BE2C (cell line): ENCODE measurements around the gene LARP1B. TPM values are rescaled to one million over a fixed set of nuclear protein-coding genes. Genes with fewer than 3 reads are reported as not detected.
"Not testable (repeated sequence)": the region's sequence is repeated elsewhere in the genome, so short reads cannot be mapped to it uniquely, and the experiment has no call there.

Experiments
- DNase-seq: peaks from one replicate; pipeline ENCODE4 v3.0.0-alpha.2; 2020
- H3K27me3 ChIP-seq: fragments of 250-450 bp; sonication (Bioruptor Pico); 2 replicates; pipeline ENCODE4 v1.5.1; 2020; ENCODE audit warnings: mild to moderate bottlenecking
- H3K36me3 ChIP-seq: fragments of 250-450 bp; sonication (Bioruptor Pico); 2 replicates; pipeline ENCODE4 v1.5.1; 2020; ENCODE audit warnings: mild to moderate bottlenecking
- H3K4me1 ChIP-seq: fragments of 250-450 bp; sonication (Bioruptor Pico); 2 replicates; pipeline ENCODE4 v1.5.1; 2020
- H3K4me3 ChIP-seq: 2 replicates; pipeline ENCODE4 v1.5.1; 2011; ENCODE audit warnings: low read depth, low read length
- H3K9me3 ChIP-seq: fragments of 250-450 bp; sonication (Bioruptor Pico); 2 replicates; pipeline ENCODE4 v1.5.1; 2020
- polyA plus RNA-seq: library from polyadenylated mRNA; unstranded; fragments of >200 nt; gene quantifications from one replicate; pipeline ENCODE4 v1.2.1, GENCODE V29; 2012; ENCODE audit warnings: low read depth, missing spikeins; ENCODE audit not compliant: insufficient read length, insufficient read depth
- TF ChIP-seq, protein P1 (sequence below): IDR thresholded peaks from 2 replicates; pipeline ENCODE4 v1.5.1; 2012; ENCODE audit warnings: mild to moderate bottlenecking, low read depth, low read length

The LARP1B gene
- polyA plus RNA-seq, result 4.0 TPM

DNA sequence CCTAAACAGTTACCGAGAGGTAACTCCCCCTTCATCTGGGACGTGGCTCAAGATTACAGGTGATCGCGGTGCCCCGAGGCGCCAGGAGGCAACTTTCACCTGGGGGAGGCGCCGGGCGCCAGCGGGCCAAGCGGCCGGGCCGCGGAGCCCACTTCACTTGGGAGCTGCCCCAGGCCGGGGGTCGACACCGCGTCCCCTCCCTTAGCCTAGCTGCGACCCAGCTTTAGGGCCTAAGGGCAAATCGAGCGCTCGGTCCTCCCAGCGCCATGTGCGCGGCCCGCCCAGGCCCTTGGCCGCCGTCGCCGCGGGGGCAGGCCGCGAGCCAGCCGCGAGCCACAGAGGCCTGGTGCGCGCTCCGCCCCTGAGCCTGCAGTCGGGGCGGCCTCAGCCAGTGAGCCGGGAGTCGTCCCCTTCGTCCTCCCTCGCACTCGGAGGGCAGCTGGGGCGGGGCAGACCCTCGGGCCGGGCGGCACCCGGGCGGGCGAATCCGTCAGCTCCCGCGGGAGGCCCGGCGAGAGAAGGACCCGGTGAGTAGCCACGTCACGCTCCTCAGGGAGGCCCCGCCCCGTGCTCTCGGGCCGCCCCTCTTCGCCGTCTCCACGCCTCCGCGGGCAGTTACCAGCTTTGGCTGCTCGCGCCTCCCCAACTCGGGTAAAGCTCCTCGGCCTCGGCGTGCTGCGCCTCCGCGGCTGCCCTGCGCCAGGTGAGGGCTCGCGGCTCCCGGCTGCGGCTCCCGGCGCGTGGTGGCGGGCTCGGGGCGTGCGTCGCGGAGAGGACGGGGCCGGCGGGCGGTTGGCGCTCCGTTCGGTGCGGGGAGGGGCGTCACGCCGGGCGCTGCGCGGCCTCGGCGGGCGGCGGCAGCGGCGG is at the start of gene LARP1B:
Gene LARP1B, plus strand, starts transcription at position 614 of the 867 bp plus-strand sequence. CDS start 13,640 bp downstream, outside the sequence.
- peak within 1 kb of the TSS; percentile 90 for H3K4me3 ChIP-seq
- H3K4me1 ChIP-seq, result no peaks in the 10 kb centered on the region
- TF ChIP-seq, protein P1, sequence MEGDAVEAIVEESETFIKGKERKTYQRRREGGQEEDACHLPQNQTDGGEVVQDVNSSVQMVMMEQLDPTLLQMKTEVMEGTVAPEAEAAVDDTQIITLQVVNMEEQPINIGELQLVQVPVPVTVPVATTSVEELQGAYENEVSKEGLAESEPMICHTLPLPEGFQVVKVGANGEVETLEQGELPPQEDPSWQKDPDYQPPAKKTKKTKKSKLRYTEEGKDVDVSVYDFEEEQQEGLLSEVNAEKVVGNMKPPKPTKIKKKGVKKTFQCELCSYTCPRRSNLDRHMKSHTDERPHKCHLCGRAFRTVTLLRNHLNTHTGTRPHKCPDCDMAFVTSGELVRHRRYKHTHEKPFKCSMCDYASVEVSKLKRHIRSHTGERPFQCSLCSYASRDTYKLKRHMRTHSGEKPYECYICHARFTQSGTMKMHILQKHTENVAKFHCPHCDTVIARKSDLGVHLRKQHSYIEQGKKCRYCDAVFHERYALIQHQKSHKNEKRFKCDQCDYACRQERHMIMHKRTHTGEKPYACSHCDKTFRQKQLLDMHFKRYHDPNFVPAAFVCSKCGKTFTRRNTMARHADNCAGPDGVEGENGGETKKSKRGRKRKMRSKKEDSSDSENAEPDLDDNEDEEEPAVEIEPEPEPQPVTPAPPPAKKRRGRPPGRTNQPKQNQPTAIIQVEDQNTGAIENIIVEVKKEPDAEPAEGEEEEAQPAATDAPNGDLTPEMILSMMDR, result no peak
- DNase-seq, result peak; percentile 99
- H3K27me3 ChIP-seq, result no peaks in the 10 kb centered on the region
- H3K36me3 ChIP-seq, result peaks cover 3% of the 10 kb centered on the region; the same call in 1 of the 2 replicates
- H3K9me3 ChIP-seq, result no peaks in the 10 kb centered on the region

DNA sequence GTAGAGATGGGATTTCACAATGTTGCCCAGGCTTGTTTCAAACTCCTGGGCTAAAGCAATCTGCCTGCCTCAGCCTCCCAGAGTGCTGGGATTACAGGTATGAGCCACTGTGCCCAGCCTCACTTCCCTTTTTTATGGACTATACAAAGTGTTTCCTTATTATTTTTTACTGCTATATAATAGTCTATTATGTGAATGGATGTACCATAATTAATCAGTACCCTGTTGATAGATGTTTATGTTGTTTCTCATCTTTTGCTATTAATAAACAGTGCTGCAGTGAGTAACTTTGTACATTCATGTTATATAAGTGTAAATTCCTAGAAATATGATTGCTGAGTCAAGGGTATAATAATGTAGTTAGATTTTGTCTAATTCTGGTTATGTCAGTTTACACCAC is 35.8 kb upstream of the LARP1B start:
- no peaks in the 10 kb centered on the region for H3K9me3 ChIP-seq
- no peaks in the 10 kb centered on the region for H3K27me3 ChIP-seq
- H3K4me3 ChIP-seq, result no peak overlapping the region
- no peaks in the 10 kb centered on the region for H3K36me3 ChIP-seq
- no peak for DNase-seq
- TF ChIP-seq, protein P1, result no peak
- H3K4me1 ChIP-seq, result no peaks in the 10 kb centered on the region

DNA sequence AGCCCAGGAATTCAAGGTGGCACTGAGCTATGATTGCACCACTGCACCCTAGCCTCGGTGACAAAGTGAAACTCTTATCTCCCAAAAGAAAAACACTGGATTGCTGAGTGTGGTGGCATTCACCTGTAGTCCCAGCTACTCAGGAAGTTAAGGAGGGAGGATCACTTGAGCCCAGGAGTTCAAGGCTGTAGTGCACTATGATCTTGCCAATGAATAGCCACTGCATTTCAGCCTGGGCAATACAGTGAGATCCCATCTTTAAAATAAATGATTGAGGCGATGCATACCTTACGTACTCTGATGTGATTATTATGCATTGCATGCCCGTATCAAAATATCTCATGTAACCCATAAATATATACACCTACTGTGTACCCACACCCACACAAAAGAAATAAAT is 31.2 kb upstream of the LARP1B start:
- no peaks in the 10 kb centered on the region for H3K27me3 ChIP-seq
- DNase-seq, result no peak
- no peaks in the 10 kb centered on the region for H3K4me1 ChIP-seq
- H3K9me3 ChIP-seq, result no peaks in the 10 kb centered on the region
- TF ChIP-seq, protein P1, result no peak
- no peak overlapping the region for H3K4me3 ChIP-seq
- 0 out of 2 replicates have a peak, but pooled peaks cover 1% of the 10 kb centered on the region for H3K36me3 ChIP-seq

DNA sequence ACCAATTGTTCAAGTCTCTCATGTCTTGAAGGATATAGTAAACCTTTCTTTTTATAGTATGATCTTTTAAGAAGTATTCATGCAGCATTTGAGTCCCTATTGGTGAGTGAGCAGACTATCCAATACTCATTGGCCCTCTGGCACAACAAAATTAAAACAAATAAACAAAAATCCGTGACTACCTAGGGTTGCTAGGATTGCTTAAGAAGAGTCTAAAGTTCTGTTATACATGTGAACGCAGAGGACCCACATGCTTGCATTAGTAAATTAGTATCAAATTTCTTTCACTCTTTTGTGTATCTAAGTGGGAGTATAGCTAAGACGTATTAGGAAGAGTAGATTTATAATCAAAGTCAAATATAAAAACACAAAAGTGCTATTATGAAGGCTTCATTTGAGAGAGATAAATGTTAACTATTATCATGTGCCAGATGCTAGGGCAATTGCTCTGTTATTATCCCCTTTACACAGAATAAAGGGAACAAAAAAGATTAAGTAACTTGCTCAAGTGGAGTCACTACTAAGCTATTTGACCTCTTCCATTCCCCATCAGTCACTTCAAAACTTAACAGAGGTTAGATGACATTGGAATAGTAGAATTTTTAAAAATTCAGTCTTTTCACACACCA is 29.2 kb upstream of the LARP1B start:
- Histone ChIP-seq H3K36me3 (0 out of 2 replicates have a peak, but pooled peaks cover 3% of the 10 kb centered on the region), H3K27me3 (no peaks in the 10 kb centered on the region), H3K4me3 (no peak overlapping the region), H3K9me3 (no peaks in the 10 kb centered on the region), H3K4me1 (no peaks in the 10 kb centered on the region)
- no peak for DNase-seq
- TF ChIP-seq, protein P1, result no peak

DNA sequence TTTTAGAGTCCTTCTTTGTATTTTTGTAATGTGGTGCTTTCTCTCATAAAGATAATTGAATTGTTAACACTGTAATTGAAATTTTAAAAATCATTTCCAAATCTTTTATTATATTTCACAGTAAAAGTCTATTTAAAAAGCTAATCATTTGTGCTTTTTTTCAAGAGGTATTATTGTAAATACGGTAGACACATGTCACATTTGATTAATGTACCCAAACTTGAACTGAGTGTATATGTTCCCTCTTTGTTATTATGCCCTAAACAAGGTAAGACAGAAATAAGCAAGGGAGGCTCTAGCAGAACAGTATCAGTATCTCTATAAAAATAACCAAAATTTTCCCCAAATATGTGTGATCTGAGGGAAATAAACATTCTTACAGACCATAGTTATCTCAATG is 21.5 kb upstream of the LARP1B start:
- no peaks in the 10 kb centered on the region for H3K27me3 ChIP-seq
- no peak overlapping the region for H3K4me3 ChIP-seq
- DNase-seq, result no peak
- H3K36me3 ChIP-seq, result 0 out of 2 replicates have a peak, but pooled peaks cover 3% of the 10 kb centered on the region
- H3K9me3 ChIP-seq, result no peaks in the 10 kb centered on the region
- TF ChIP-seq, protein P1, result no peak
- H3K4me1 ChIP-seq, result no peaks in the 10 kb centered on the region

DNA sequence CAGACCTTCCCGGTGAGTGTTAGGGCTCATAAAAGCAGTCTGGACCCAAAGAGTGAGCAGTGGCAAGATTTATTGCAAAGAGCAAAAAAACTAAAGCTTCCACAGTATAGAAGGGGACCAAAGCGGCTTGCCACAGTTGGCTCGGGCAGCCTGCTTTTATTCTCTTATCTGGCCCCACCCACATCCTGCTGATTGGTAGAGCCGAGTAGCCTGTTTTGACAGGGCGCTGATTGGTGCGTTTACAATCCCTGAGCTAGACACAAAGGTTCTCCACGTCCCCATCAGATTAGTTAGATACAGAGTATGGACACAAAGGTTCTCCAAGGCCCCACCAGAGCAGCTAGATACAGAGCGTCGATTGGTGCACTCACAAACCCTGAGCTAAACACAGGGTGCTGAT is 14.1 kb upstream of the LARP1B start:
- H3K27me3 ChIP-seq, result not testable (repeated sequence)

DNA sequence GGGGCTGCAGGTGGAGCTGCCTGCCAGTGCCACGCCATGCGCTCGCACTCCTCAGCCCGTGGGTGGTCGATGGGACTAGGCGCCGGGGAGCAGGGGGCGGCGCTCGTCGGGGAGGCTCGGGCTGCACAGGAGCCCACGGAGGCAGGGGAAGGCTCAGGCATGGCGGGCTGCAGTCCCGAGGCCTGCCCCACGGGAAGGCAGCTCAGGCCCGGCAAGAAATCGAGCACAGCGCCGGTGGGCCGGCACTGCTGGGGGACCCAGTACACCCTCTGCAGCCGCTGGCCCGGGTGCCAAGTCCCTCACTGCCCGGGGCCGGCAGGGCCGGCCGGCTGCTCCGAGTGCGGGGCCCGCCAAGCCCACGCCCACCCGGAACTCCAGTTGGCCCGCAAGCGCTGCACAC is 13.6 kb upstream of the LARP1B start:
- H3K4me3 ChIP-seq, DNase-seq, H3K36me3 ChIP-seq, H3K9me3 ChIP-seq, H3K27me3 ChIP-seq, H3K4me1 ChIP-seq: not testable (repeated sequence)

More for the DNA sequence above, 14.1 kb upstream of the LARP1B start:
- H3K4me3 ChIP-seq, H3K4me1 ChIP-seq, DNase-seq, H3K9me3 ChIP-seq, H3K36me3 ChIP-seq: not testable (repeated sequence)
